Activated T-helper 2 cell treated with anti-CD3 and anti-CD28 coated beads, Interferon-gamma antibody, Interleukin-2, Interleukin-4, amounts not matched to agents 10 μg/mL and 5 μg/mL and 100 μg/mL, durations not matched to agents 14 hours and 24 hours and 36 hours (primary cell): ENCODE data around the gene BBS9. TPM values are rescaled to one million over a fixed set of nuclear protein-coding genes. Genes with fewer than 3 reads are reported as not detected.

ENCODE experiments used
- DNase-seq: peaks from one replicate; pipeline ENCODE4 v3.0.0; 2021; ENCODE audit warnings: low spot score
- H3K27ac Mint-ChIP-seq: one replicate; pipeline ENCODE4 v1.8.0; 2021; ENCODE audit warnings: mixed read lengths
- H3K27me3 Mint-ChIP-seq: one replicate; pipeline ENCODE4 v1.8.0; 2021; ENCODE audit warnings: low read depth, mixed read lengths
- H3K36me3 Mint-ChIP-seq: one replicate; pipeline ENCODE4 v1.8.0; 2021; ENCODE audit warnings: low read depth, mixed read lengths
- H3K4me1 Mint-ChIP-seq: one replicate; pipeline ENCODE4 v1.8.0; 2021; ENCODE audit warnings: low read depth, mixed read lengths
- H3K4me3 Mint-ChIP-seq: one replicate; pipeline ENCODE4 v1.8.0; 2021; ENCODE audit warnings: low read depth, mild to moderate bottlenecking, moderate library complexity, mixed read lengths
- H3K9me3 Mint-ChIP-seq: one replicate; pipeline ENCODE4 v1.8.0; 2021; ENCODE audit warnings: mixed read lengths
- intact Hi-C: fragments of 100-400 bp; cut with micrococcal nuclease; formaldehyde crosslinking; loops from one replicate; pipeline ENCODE4 v1.15.1; 2023
- total RNA-seq: library from RNA; stranded (reverse); gene quantifications from 2 replicates; pipeline ENCODE4 v1.2.3, GENCODE V29; 2022

BBS9 gene
- total RNA-seq, 1 donor from 2014 or later = 6.8 TPM

GRCh38 chr7:33142585-33142984 lies 13.2 kb downstream of the BBS9 start:
- Mint-ChIP-seq H3K4me1 (no peaks in the 10 kb centered on the region), H3K36me3 (no peaks in the 10 kb centered on the region), H3K27me3 (no peaks in the 10 kb centered on the region), H3K27ac (no peak overlapping the region), H3K4me3 (no peak overlapping the region), H3K9me3 (peaks cover 5% of the 10 kb centered on the region)
- intact Hi-C loops = no loop called here
- DNase-seq = no peak

- no peak for DNase-seq
- no peaks in the 10 kb centered on the region for H3K27me3 Mint-ChIP-seq
- peaks cover 5% of the 10 kb centered on the region for H3K9me3 Mint-ChIP-seq
- intact Hi-C loops = no loop called here
- H3K27ac Mint-ChIP-seq = no peak overlapping the region
- no peaks in the 10 kb centered on the region for H3K4me1 Mint-ChIP-seq
- no peaks in the 10 kb centered on the region for H3K36me3 Mint-ChIP-seq
- H3K4me3 Mint-ChIP-seq = no peak overlapping the region
Measured at GRCh38 chr7:33143996-33144718, 14.8 kb downstream of the BBS9 start.

DNA sequence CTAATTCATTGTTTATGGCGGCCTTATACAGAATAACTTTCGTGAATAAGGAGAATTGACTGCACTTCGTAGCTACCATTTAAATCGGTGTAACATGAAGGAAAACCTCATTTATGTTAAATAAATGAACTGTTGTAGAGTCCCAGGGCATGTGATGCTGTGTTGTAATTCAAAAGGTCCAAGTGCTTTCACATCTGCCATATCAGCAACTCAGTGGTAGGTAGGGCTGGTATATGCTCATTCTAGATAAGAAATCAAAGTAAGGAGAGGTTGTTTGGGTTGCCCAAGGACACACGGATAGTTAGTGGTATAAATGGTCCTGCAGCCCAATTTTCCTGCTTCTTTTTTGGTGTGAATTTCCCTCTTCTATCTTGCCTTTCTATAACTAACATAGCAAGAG lies 15.8 kb downstream of the BBS9 start:
- intact Hi-C loops = no loop called here
- Mint-ChIP-seq H3K9me3 (peaks cover 5% of the 10 kb centered on the region), H3K4me3 (no peak overlapping the region), H3K36me3 (no peaks in the 10 kb centered on the region), H3K27me3 (no peaks in the 10 kb centered on the region), H3K27ac (no peak overlapping the region), H3K4me1 (no peaks in the 10 kb centered on the region)
- DNase-seq = no peak

DNA sequence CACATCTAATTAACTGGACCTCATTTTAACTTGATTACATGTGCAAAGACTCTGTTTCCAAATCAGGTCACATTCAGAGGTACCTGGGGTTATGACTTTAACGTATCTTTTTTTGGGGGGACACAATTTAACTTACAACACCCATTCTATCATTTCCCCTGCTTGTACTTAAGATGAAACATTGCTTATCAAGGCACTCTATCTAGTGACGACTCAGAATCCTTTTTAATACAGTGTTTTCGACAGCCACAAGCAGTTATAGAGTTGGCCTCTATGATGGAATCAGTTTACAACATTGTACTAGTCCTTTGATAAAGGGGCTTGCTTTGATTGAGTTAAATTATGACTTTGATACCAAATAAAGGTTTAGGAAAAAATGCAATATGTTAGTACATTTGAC lies 22.7 kb downstream of the BBS9 start:
- no peaks in the 10 kb centered on the region for H3K36me3 Mint-ChIP-seq
- intact Hi-C loops = no loop called here
- H3K27ac Mint-ChIP-seq = no peak overlapping the region
- H3K27me3 Mint-ChIP-seq = no peaks in the 10 kb centered on the region
- DNase-seq = no peak
- H3K4me3 Mint-ChIP-seq = no peak overlapping the region
- H3K4me1 Mint-ChIP-seq = peaks cover 8% of the 10 kb centered on the region
- no peaks in the 10 kb centered on the region for H3K9me3 Mint-ChIP-seq

DNA sequence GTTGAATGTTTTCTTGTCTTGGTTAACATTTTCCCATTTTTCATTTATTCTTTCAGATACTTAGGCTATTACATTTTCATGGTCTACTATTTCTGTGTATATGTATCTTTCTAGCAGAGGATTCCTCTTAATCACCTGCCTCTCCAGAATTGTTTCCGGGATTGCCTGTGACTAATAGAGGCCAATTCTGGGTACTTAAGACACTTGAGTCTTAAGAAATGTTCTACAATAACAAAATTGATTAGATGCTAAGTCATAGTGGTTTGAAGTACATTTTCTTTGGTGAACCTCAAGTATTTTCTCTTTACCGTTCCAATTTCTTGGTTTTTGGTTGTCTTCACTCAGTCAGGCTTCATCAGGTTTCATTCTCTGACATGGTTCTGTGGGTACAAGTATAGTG lies 26.4 kb downstream of the BBS9 start:
- Mint-ChIP-seq H3K36me3 (no peaks in the 10 kb centered on the region), H3K4me3 (no peak overlapping the region), H3K27me3 (no peaks in the 10 kb centered on the region), H3K27ac (no peak overlapping the region), H3K4me1 (peaks cover 6% of the 10 kb centered on the region), H3K9me3 (no peaks in the 10 kb centered on the region)
- DNase-seq = no peak
- intact Hi-C loops = no loop called here

GRCh38 chr7:33156441-33156840 lies 27.1 kb downstream of the BBS9 start:
- no peaks in the 10 kb centered on the region for H3K36me3 Mint-ChIP-seq
- DNase-seq = no peak
- H3K27ac Mint-ChIP-seq = no peak overlapping the region
- H3K4me1 Mint-ChIP-seq = peaks cover 6% of the 10 kb centered on the region
- H3K4me3 Mint-ChIP-seq = no peak overlapping the region
- intact Hi-C loops = no loop called here
- H3K27me3 Mint-ChIP-seq = no peaks in the 10 kb centered on the region
- no peaks in the 10 kb centered on the region for H3K9me3 Mint-ChIP-seq

DNA sequence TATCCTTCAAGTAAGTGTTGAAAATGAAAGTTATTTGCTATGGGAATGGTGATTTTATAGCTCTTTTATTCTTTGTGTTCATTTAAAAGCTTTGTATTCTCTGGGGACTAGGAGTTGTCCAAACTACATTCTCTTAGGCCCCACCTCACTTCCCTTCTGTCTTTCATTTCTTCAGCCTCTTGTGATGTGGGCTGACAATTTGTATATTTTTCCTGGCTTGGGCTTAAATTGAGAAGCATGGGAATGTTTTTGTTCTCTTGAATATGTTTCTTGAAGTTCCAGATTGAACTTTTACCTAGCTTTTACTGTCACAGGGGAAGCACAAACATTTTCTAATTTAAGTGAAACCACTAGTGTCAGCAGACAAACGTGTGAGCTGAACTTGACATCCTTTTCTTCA lies 27.9 kb downstream of the BBS9 start:
- no peak overlapping the region for H3K4me3 Mint-ChIP-seq
- intact Hi-C loops = no loop called here
- no peaks in the 10 kb centered on the region for H3K9me3 Mint-ChIP-seq
- no peaks in the 10 kb centered on the region for H3K36me3 Mint-ChIP-seq
- DNase-seq = no peak
- H3K27ac Mint-ChIP-seq = no peak overlapping the region
- H3K27me3 Mint-ChIP-seq = no peaks in the 10 kb centered on the region
- peaks cover 1% of the 10 kb centered on the region for H3K4me1 Mint-ChIP-seq

DNA sequence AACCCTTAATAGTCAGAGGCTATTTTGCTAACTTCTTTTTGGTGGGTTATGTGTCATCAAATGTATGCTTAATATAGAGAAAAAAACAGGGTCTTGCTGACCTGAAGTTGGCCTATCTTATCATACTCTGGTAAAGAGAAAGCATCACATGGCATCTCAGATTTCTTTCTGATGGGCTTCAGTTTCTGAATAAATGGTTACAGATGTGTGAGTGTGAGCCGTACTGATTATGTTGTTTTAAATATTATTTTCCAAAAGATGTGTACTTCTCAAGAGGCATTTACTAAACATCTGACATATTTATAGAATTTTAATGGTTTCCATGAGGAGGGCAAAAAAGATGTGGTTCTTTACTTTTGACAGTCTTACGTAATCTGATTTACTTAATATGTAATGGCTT lies 28.4 kb downstream of the BBS9 start:
- peaks cover 1% of the 10 kb centered on the region for H3K4me1 Mint-ChIP-seq
- H3K4me3 Mint-ChIP-seq = no peak overlapping the region
- intact Hi-C loops = no loop called here
- no peak overlapping the region for H3K27ac Mint-ChIP-seq
- no peaks in the 10 kb centered on the region for H3K27me3 Mint-ChIP-seq
- H3K36me3 Mint-ChIP-seq = no peaks in the 10 kb centered on the region
- no peaks in the 10 kb centered on the region for H3K9me3 Mint-ChIP-seq
- DNase-seq = no peak

GRCh38 chr7:33177876-33178275 lies 48.5 kb downstream of the BBS9 start:
- H3K27me3 Mint-ChIP-seq = no peaks in the 10 kb centered on the region
- no peak for DNase-seq
- peaks cover 9% of the 10 kb centered on the region for H3K9me3 Mint-ChIP-seq
- no peaks in the 10 kb centered on the region for H3K4me1 Mint-ChIP-seq
- H3K4me3 Mint-ChIP-seq = no peak overlapping the region
- no peak overlapping the region for H3K27ac Mint-ChIP-seq
- intact Hi-C loops = no loop called here
- no peaks in the 10 kb centered on the region for H3K36me3 Mint-ChIP-seq

DNA sequence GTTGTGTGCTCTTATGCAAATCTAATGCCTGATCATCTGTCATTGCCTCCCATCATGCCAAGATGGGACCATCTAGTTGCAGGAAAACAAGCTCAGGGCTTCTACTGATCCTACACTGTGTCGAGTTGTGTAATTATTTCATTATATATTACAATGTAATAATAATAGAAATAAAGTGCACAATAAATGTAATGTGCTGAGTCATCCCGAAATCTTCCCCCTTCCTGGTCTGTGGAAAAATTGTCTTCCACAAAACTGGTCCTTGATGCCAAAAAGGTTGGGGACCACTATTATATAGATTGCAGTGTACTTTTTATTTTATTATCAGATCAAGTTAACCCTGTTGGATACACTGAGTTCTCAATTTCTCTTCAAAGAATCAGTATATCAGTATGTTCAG lies 50.2 kb downstream of the BBS9 start:
- intact Hi-C loops = no loop called here
- Mint-ChIP-seq H3K36me3 (no peaks in the 10 kb centered on the region), H3K27me3 (no peaks in the 10 kb centered on the region), H3K4me3 (no peak overlapping the region), H3K9me3 (peaks cover 4% of the 10 kb centered on the region), H3K27ac (no peak overlapping the region), H3K4me1 (no peaks in the 10 kb centered on the region)
- no peak for DNase-seq

DNA sequence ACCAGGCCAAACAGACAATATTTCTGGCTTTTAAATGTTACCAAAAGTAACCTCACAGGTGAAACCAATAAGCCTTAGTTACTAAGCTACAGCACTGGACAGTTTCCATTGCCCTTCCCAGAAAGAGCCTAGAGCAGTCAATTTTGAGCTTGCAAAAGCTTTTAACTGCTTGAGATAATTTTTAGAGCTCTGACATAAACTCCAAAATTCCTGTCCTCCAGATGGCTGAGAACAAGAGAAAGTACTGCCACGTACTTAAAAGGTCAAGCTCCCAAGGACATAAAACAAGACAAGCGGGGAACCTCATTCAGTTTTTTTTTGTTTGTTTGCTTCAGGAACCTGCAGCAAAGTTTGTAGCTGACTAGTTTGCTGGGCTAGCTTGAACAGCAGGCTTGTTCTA lies 54.1 kb downstream of the BBS9 start:
- no peaks in the 10 kb centered on the region for H3K27me3 Mint-ChIP-seq
- H3K4me1 Mint-ChIP-seq = no peaks in the 10 kb centered on the region
- DNase-seq = no peak
- H3K4me3 Mint-ChIP-seq = no peak overlapping the region
- no peaks in the 10 kb centered on the region for H3K36me3 Mint-ChIP-seq
- intact Hi-C loops = loop anchor here (10.0 kb wide), 1 partner anchor 561 kb away; no protein-coding TSS in a partner anchor
- H3K9me3 Mint-ChIP-seq = peaks cover 4% of the 10 kb centered on the region
- H3K27ac Mint-ChIP-seq = no peak overlapping the region

GRCh38 chr7:33184828-33185227 lies 55.5 kb downstream of the BBS9 start:
- no peaks in the 10 kb centered on the region for H3K27me3 Mint-ChIP-seq

GRCh38 chr7:33185786-33186185 lies 56.4 kb downstream of the BBS9 start:
- intact Hi-C loops = loop anchor here (10.0 kb wide), 1 partner anchor 559 kb away; no protein-coding TSS in a partner anchor

More at GRCh38 chr7:33184828-33185227, 55.5 kb downstream of the BBS9 start:
- Mint-ChIP-seq H3K9me3 (peaks cover 4% of the 10 kb centered on the region), H3K27ac (no peak overlapping the region), H3K36me3 (no peaks in the 10 kb centered on the region), H3K4me3 (no peak overlapping the region), H3K4me1 (no peaks in the 10 kb centered on the region)
- intact Hi-C loops = loop anchor here (10.0 kb wide), 1 partner anchor 560 kb away; no protein-coding TSS in a partner anchor
- no peak for DNase-seq

More at GRCh38 chr7:33185786-33186185, 56.4 kb downstream of the BBS9 start:
- H3K36me3 Mint-ChIP-seq = no peaks in the 10 kb centered on the region
- DNase-seq = no peak
- H3K4me1 Mint-ChIP-seq = peaks cover 5% of the 10 kb centered on the region
- no peaks in the 10 kb centered on the region for H3K27me3 Mint-ChIP-seq
- no peak overlapping the region for H3K27ac Mint-ChIP-seq
- no peak overlapping the region for H3K4me3 Mint-ChIP-seq
- no peaks in the 10 kb centered on the region for H3K9me3 Mint-ChIP-seq
